DND-41 (cell line): ENCODE data around the gene LCOR.

Source experiments
- ATAC-seq: fragments of 200-7000 bp; cut with Tn5 transposase; 3 replicates; pipeline ENCODE4 v1.9.1; 2021; ENCODE audit warnings: low read depth; ENCODE audit not compliant: insufficient read depth
- DNase-seq: peaks from one replicate; pipeline ENCODE4 v3.0.0-alpha.2; 2020
- H2AFZ ChIP-seq: 2 replicates; pipeline ENCODE4 v1.6.0; 2012; ENCODE audit warnings: low read depth, low read length
- H3K27ac ChIP-seq: 2 replicates; pipeline ENCODE4 v1.5.1; 2012; ENCODE audit warnings: low read length, inconsistent platforms
- H3K27me3 ChIP-seq: fragments of 200-600 bp; sonication (generic); 2 replicates; pipeline ENCODE4 v1.6.0; 2012; ENCODE audit warnings: low read length, mild to moderate bottlenecking, inconsistent platforms; ENCODE audit not compliant: insufficient read depth, poor library complexity
- H3K36me3 ChIP-seq: 2 replicates; pipeline ENCODE4 v1.5.1; 2012; ENCODE audit warnings: low read length, inconsistent platforms; ENCODE audit not compliant: insufficient read depth
- H3K4me1 ChIP-seq: 2 replicates; pipeline ENCODE4 v1.5.1; 2012; ENCODE audit warnings: mild to moderate bottlenecking, low read length; ENCODE audit not compliant: insufficient read depth
- H3K4me2 ChIP-seq: 2 replicates; pipeline ENCODE4 v1.6.0; 2012; ENCODE audit warnings: mild to moderate bottlenecking, moderate library complexity, low read length, inconsistent platforms; ENCODE audit not compliant: insufficient read depth
- H3K4me3 ChIP-seq, 2 experiments: fragments of 200-600 bp in 1 of 2; shearing (Covaris generic) in 1 of 2; 2 replicates each; pipeline ENCODE4 v1.5.1; 2012 to 2016; ENCODE audit warnings: inconsistent platforms in 2 of 2, low read length in 2 of 2, mild to moderate bottlenecking in 2 of 2, low read depth in 1 of 2, moderate library complexity in 1 of 2
- H3K79me2 ChIP-seq: 2 replicates; pipeline ENCODE4 v1.6.0; 2012; ENCODE audit warnings: low read length, inconsistent platforms; ENCODE audit not compliant: insufficient read depth
- H3K9ac ChIP-seq: 2 replicates; pipeline ENCODE4 v1.6.0; 2012; ENCODE audit warnings: low read depth, mild to moderate bottlenecking, inconsistent platforms, low read length, moderate library complexity
- H3K9me3 ChIP-seq: 2 replicates; pipeline ENCODE4 v1.5.1; 2012; ENCODE audit warnings: low read length, moderate library complexity, mild to moderate bottlenecking, inconsistent platforms; ENCODE audit not compliant: insufficient read depth, severe bottlenecking
- H4K20me1 ChIP-seq: 2 replicates; pipeline ENCODE4 v1.6.0; 2012; ENCODE audit warnings: low read length; ENCODE audit not compliant: insufficient read depth
- CTCF ChIP-seq: IDR thresholded peaks from 2 replicates; pipeline ENCODE4 v1.5.1; 2012; ENCODE audit warnings: borderline replicate concordance, low read length, moderate library complexity, mild to moderate bottlenecking; ENCODE audit not compliant: poor library complexity, severe bottlenecking; ENCODE audit errors: extremely low read depth
- EZH2 ChIP-seq: IDR thresholded peaks from 3 replicates; pipeline ENCODE4 v1.6.1; 2012; ENCODE audit warnings: borderline replicate concordance, low read depth, mild to moderate bottlenecking, moderate library complexity, low read length, inconsistent platforms; ENCODE audit not compliant: severe bottlenecking

Gene LCOR

DNA sequence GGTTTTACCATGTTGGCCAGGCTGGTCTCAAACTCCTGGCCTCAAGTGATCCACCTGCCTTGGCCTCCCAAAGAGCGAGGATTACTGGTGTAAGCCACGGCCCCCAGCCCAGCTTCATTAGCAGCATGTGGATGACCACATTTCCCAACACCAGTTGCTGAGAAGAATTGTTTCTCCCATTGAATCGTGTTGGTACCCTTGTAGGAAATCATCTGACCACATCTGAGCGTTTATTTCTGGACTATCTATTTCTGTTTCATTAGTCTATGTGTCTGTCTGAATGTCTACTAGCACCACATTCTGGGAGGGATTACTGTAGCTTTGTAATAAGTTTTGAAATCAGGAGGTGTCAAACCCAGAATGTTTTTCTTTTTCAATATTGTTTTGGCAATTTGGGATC lies 89.6 kb downstream of the LCOR start:
- Histone ChIP-seq H2AFZ (no peak overlapping the region), H3K27ac (no peak overlapping the region), H3K4me1 (no peaks in the 10 kb centered on the region), H3K79me2 (peaks cover 52% of the 10 kb centered on the region), H4K20me1 (peaks cover 16% of the 10 kb centered on the region; the same call in 1 of the 2 replicates), H3K27me3 (no peaks in the 10 kb centered on the region), H3K36me3 (peaks cover 27% of the 10 kb centered on the region), H3K9ac (no peak overlapping the region), H3K4me3 (no peak overlapping the region), H3K9me3 (no peaks in the 10 kb centered on the region), H3K4me2 (no peak overlapping the region)
- DNase-seq, result no peak
- ATAC-seq, result no peak
- TF ChIP-seq CTCF (no peak), EZH2 (no peak)

DNA sequence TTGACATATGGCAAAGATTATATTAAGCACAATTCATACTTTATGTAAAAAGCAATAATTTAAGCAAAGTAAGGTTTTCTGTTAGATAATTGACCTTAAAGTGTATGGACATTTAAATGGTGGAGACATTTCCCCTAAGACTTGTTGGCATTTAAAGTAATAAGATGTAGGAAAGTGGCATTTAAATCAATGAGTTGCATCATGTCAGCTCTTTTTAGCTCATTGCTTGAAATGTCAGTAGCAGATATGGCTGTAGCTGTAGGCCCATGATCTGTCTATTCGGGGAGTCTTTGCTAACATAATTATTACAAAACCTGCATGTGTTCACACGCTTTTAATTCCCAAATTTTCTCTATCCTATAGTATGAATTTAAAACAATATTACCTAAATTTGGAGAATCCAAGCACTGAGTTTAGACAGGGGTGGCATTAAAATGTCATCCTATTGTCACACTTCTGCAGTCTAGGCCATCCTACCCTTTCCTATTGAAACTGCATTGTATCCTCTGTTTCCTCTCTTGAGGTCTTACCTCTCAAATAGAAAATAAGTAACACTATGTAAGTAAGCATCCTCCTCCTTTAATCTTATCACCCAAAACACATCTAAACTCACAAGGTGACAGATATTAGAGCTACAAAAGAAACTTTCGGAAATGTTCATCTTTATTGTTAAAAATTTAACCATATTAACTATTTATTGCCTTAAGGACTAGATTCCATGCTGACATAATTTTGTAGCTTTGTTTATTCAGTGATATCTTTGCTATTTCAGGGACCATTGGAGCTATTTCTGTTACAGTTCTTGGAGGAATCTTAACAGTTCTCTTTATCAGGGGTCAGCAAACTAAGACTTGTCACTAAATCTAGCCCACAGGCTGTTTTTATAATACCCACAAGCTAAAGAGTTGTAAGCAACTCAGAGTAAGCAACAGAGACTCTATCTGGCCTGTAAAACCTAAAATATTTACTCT lies 91.2 kb downstream of the LCOR start:
- H3K9ac ChIP-seq, result no peak overlapping the region
- peaks cover 61% of the 10 kb centered on the region for H3K79me2 ChIP-seq
- TF ChIP-seq EZH2 (no peak), CTCF (no peak)
- H3K9me3 ChIP-seq, result no peaks in the 10 kb centered on the region
- H3K4me3 ChIP-seq, result no peak overlapping the region
- DNase-seq (no peak), ATAC-seq (no peak)
- H4K20me1 ChIP-seq, result peaks cover 13% of the 10 kb centered on the region; the same call in 1 of the 2 replicates
- H3K4me1 ChIP-seq, result no peaks in the 10 kb centered on the region
- no peaks in the 10 kb centered on the region for H3K27me3 ChIP-seq
- no peak overlapping the region for H2AFZ ChIP-seq
- no peak overlapping the region for H3K27ac ChIP-seq
- H3K36me3 ChIP-seq, result peaks cover 27% of the 10 kb centered on the region
- no peak overlapping the region for H3K4me2 ChIP-seq

- Histone ChIP-seq H3K79me2 (peaks cover 66% of the 10 kb centered on the region), H3K9ac (no peak overlapping the region)
- ATAC-seq, result no peak
These were observed 92.8 kb downstream of the LCOR start for GRCh38 chr10:96924861-96925260.

More at GRCh38 chr10:96924861-96925260, 92.8 kb downstream of the LCOR start:
- H4K20me1 ChIP-seq, result peaks cover 12% of the 10 kb centered on the region; the same call in 1 of the 2 replicates
- no peak overlapping the region for H3K4me3 ChIP-seq
- H3K4me1 ChIP-seq, result no peaks in the 10 kb centered on the region
- no peaks in the 10 kb centered on the region for H3K9me3 ChIP-seq
- no peaks in the 10 kb centered on the region for H3K27me3 ChIP-seq
- H2AFZ ChIP-seq, result no peak overlapping the region
- no peak for DNase-seq
- TF ChIP-seq CTCF (no peak), EZH2 (no peak)
- no peak overlapping the region for H3K27ac ChIP-seq
- no peak overlapping the region for H3K4me2 ChIP-seq
- H3K36me3 ChIP-seq, result peaks cover 23% of the 10 kb centered on the region
